AG09319 (cell line): ENCODE measurements around the gene IER5.

Source experiments
- DNase-seq: peaks from one replicate; pipeline ENCODE4 v3.0.0-alpha.2; 2010; ENCODE audit warnings: low read depth; ENCODE audit errors: extremely low read depth
- CTCF ChIP-seq: IDR thresholded peaks from 2 replicates; pipeline ENCODE4 v1.5.1; 2011; ENCODE audit warnings: low read depth, mild to moderate bottlenecking, inconsistent platforms, low read length, moderate library complexity

The IER5 gene

GRCh38 chr1:181086926-181087325 lies 1.6 kb upstream of the IER5 start:
- no peak for TF ChIP-seq CTCF
- DNase-seq: no peak

- no peak for TF ChIP-seq CTCF
- DNase-seq: no peak
Measured at GRCh38 chr1:181087400-181087901, 1.0 kb upstream of the IER5 start.

- no peak for TF ChIP-seq CTCF
- DNase-seq: no peak
Measured at GRCh38 chr1:181089017-181089675, 646 bp downstream of the IER5 start.

- no peak for DNase-seq
- no peak for TF ChIP-seq CTCF
Measured at GRCh38 chr1:181089676-181090544, 1.4 kb downstream of the IER5 start.

GRCh38 chr1:181090641-181091126 lies 2.2 kb downstream of the IER5 start:
- no peak for DNase-seq
- TF ChIP-seq CTCF: no peak

- no peak for DNase-seq
- TF ChIP-seq CTCF: no peak
Measured at GRCh38 chr1:181091309-181092040, 3.0 kb downstream of the IER5 start.
